HT-29 (cell line): ENCODE measurements around the gene MAJIN. TPM values are rescaled to one million over a fixed set of nuclear protein-coding genes. Genes with fewer than 3 reads are reported as not detected.
"Not testable (repeated sequence)": the region's sequence is repeated elsewhere in the genome, so short reads cannot be mapped to it uniquely, and the experiment has no call there.

ENCODE experiments used
- DNase-seq: peaks from one replicate; pipeline ENCODE4 v3.0.0-alpha.2; 2015; ENCODE audit warnings: low spot score
- total RNA-seq: library from RNA; depleted of rRNA; stranded (reverse); fragments of >200 nt; shearing (Covaris generic); gene quantifications from 2 replicates; pipeline ENCODE4 v1.2.3, GENCODE V29; 2014

The MAJIN gene
- total RNA-seq, 1 experiment from 2014 or later = not detected

GRCh38 chr11:64990222-64990923 is 18.5 kb upstream of the MAJIN start:
- DNase-seq = peak; percentile 76

DNA sequence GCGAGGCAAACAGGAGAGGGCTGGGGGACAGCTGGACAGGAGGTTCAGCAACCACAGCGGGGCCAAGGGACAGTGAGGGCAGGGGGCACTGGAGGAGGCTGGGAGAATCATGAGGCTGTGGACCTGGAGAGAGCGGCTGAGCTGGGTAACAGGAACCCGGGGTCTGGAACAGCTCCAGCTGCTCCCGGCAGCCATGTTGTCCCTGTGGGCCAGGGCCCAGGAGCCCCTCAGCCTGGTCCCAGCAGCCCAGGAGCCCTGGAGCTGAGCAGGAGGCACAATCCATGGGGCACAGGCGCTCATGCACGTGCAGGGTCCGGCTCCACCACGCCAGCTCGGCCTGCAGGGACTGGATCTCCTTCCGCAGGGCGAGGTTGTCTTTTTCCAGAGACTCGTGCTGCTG is 17.5 kb upstream of the MAJIN start:
- DNase-seq = no peak

DNA sequence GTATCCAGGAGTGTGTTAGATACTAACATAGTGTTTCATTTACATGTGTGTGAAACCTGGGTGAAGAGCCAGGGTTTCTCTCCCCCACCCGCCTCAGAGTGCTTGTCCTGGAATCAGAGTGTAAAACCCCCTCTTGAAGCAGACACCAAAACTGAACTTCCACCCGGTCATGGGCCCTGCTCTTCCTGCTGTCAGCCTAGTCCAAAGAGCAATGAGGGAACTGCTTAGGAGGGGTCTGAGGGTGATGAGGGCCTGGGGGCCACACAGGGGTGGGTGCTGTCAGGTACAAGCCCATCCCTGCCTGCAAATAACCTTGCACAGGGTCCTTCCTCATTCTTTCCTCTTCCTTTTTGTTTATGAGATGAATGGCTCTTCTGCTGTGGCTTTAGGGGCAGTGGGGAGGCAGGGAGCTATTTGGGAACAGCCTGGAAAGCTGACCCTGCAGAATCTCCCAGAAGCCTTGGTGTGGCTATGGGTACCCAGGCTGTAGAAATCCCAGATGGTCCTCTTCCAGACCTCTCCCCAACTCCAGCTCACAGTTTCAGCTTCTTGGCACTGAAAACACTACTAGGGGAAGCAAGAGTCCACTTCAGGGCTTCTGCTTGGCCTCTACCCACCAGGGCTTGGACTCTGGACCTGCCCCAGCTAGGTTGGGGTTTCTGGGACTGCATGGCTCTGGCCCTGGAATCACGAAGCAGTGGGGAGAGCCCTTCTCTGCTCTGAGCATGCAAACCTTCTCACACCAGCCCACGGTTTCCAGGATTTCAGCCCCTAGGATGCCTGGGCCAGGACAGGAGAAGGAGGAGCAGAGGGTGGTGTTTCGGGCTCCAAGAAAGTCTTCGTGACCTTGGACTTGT is 16.3 kb upstream of the MAJIN start:
- no peak for DNase-seq

DNA sequence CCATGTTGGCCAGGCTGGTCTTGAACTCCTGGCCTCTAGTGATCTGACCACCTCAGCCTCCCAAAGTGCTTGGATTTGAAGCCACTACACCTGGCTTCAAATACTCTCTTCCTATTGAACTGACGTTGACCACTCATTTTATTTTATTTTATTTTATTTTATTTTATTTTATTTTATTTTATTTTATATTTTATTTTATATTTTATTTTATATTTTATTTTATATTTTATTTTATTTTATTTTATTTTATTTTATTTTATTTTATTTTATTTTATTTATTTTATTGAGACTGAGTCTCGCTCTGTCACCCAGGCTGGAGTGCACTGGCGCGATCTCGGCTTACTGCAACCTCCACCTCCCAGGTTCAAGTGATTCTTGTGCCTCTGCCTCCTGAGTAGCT is 11.4 kb upstream of the MAJIN start:
- not testable (repeated sequence) for DNase-seq

GRCh38 chr11:64976651-64977050 is 4.7 kb upstream of the MAJIN start:
- DNase-seq = no peak

DNA sequence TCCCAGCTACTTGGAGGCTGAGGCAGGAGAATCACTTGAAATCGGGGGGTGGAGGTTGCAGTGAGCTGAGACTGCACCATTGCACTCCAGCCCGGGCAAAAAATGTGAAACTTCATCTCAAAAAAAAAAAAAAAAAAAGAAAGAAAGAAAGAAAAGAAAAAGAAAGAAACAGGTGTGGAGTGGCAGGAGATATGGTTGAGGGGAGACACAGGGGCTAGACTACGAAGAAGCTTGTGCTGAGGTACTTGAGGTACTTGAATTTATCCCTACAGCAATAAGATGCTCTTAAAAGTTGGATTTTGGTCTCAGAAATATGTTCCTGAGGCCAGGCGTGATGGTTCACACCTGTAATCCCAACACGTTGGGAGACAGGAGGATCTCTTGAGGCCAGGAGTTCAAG is 2.2 kb upstream of the MAJIN start:
- no peak for DNase-seq

DNA sequence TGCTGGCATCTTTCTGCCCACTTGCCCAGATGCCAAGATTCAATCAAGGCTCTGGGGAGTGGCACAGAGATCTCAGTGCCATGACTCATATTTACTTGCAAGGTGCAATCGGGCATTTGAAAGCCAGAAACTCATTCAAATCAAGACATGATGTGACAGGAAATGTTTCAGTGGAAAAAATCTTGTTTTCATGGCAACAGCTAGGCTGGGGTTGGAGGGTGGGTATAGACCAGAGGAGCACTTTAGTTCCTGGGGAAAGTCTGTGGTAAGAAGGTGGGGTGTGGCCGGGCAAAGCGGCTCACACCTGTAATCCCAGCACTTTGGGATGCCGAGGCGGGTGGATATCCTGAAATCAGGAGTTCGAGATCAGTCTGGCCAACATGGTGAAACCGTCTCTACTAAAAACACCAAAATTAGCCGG is 1.2 kb downstream of the MAJIN start:
- no peak for DNase-seq

GRCh38 chr11:64969209-64969608 is 2.7 kb downstream of the MAJIN start:
- no peak for DNase-seq

DNA sequence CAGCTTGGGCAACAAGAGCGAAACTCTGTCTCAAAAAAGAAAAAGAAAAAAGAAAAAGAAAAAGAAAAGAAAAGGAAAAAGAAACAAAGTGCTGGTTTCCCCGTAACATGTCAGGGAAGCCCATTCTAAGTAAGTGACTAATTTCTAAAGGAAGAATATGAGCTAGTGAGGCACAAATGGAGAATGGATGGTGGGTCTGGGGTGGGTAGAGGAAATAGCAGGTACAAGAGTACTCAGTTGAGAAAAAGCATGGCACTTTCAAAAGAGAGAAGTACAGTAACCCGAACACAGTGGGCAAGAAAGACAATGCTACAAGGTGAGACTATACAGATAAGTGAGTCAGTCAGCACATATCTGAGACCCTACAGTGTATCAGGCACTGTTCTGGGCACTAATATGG is 4.5 kb downstream of the MAJIN start:
- no peak for DNase-seq

GRCh38 chr11:64963072-64963631 is 8.8 kb downstream of the MAJIN start:
- no peak for DNase-seq

DNA sequence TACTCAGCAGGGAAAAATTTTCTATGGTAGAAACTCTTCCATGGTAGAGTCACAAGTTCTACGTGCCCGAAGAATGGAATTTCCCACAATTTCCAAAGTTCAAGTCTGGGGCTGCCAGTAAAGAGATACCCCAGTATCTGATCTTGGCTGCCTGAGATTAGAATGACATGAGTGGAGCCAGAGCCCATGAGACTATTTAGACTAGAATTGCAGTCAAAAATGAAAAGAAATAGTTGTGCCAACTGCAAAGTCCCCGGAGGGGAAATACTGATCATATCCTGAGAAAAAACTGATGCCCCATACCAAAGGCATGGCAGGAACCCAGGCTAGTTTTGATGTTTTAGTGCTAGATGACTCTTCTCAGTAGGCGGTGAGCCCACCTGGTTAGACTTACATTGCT is 11.2 kb downstream of the MAJIN start:
- no peak for DNase-seq

DNA sequence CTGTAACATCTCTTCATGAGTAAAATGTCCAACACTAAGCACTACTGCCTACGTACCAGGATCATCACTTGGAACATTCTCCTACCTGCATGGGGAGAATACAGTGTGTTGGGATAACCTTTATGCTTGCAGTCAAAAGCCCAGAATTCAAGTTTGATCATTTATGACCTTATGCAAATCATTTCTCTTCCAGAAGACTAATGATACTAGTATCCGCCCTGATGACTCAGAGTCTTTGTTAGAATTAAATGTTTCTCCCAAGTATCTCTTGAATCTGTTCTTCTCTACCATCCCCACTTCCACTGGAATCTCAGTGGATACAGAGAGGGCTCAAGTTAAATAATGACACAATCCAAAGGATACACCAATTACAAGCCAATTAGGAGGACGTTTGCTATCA is 12.4 kb downstream of the MAJIN start:
- no peak for DNase-seq

DNA sequence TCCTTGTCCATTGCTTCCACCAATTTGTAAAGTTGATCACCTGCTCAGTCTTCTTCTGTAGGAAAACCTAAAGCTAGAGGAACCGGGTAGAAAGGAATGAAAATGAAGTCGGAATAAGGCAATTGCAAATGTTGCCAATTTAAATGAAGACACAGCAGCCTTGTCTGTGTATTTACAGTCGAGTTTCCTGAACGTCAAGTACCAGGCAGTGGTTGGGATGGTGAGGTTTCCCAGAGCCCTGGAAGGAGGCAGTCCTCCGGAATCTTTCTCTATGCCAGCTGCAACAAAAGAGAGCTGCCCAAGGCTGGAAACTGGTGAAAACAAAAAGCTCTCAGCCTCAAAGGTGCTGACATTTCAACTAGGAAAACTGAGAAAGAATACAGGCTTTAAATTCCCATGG is 17.7 kb downstream of the MAJIN start:
- DNase-seq = no peak

- DNase-seq = no peak
Observed at GRCh38 chr11:64951529-64951928, 20.4 kb downstream of the MAJIN start.

DNA sequence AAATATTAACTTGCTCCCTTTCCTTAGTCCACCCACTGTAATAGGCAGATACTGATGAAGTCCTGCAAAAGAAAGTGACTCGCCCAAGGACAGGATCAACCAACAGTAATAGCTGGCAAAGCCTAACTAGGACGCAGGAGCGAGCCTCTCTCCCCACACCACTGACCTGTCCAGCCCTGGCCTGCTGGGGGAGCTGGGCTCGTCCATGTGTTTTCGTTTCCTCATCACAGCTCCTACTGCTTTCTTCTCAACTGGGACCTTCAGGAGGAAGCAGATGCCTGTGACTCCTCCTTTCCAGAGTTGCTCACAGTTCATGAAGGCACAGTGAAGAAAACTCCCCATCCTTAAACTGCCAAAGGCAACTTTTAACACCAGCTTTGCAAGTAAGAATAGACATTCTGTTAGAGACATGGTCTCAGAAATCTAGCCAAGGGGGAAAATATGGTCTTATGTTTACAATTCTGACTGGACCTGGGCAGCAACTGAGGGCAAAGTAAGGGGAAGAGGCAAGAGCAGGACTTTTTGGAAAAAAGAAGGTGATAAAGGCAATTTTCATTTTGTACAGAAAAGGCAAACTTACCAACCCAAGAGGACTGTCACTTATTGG is 24.6 kb downstream of the MAJIN start:
- peak; percentile 51 for DNase-seq

DNA sequence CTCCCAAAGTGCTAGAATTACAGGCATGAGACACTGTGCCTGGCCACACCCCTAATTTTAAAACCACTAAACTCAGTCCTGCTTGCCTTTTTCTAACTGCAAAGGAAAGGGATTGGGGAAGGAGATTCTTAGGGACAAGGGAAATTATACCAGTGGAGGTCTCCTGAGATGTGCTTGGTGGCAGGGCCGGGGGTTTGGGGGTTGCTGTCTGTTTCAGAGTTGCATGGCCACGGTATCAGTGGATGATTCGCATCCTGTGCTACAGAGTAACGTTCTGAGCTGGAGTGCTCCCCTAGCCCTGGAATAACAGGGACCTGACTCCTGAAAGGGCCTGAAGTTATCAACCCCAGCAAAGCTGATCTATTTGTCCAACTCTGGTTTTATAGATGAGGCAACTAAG is 35.4 kb downstream of the MAJIN start:
- no peak for DNase-seq

GRCh38 chr11:64935359-64936081 is 36.4 kb downstream of the MAJIN start, which contains the start of gene GPHA2:
Gene GPHA2 (minus strand): TSS chr11:64935893. CDS start chr11:64935460, 433 bp downstream.
- DNase-seq = no peak

- no peak for DNase-seq
Observed at GRCh38 chr11:64934682-64935358, 37.1 kb downstream of the MAJIN start.

- no peak for DNase-seq
Observed at GRCh38 chr11:64933935-64934681, 37.8 kb downstream of the MAJIN start.
